T-helper 22 cell (primary cell): ENCODE results near the gene CDKL5.
"Not testable (repeated sequence)": the region's sequence is repeated elsewhere in the genome, so short reads cannot be mapped to it uniquely, and the experiment has no call there.

Experiments
- DNase-seq: peaks from one replicate; pipeline ENCODE4 v3.0.0-alpha.2; 2020; ENCODE audit warnings: low read depth

CDKL5 gene

DNA sequence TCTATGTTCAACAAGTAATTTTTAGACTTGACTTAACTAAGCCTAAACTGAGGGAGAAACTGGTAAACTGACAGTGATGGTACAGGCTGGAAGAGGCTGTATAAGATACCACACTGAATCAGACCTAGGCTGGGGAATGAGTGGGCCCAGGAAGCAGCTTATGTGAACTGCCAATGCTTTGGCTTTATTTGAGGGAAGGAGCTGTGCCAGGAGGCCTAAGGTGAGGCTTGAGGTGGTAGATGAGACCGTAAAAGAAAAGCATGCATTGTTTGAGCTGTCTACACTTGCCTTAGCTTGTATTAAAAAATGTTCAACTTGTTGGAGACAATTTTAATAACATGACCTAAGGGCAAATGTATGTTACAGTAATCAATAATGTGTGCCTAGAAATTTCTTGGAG, 150.3 kb downstream of the CDKL5 start:
- DNase-seq: no peak

DNA sequence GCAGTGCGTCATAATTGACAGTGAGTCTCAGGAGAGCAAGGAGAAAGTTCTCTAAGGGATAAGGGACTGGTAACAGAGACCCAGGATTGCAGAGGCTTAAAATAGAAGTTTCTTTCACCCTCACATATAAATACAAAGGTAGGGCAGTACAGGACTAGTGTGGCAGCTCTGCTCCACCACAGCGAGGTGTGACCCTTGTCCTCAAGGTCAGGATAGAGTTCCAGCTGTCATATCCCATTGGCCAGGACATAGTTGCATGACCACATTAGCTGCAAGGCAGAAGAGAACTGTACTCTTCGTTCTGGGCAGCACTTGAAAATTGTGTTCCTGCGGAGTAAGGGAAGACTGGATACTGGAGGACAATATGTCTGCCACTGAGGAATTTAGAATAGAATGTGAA, 152.0 kb downstream of the CDKL5 start:
- no peak for DNase-seq

DNA sequence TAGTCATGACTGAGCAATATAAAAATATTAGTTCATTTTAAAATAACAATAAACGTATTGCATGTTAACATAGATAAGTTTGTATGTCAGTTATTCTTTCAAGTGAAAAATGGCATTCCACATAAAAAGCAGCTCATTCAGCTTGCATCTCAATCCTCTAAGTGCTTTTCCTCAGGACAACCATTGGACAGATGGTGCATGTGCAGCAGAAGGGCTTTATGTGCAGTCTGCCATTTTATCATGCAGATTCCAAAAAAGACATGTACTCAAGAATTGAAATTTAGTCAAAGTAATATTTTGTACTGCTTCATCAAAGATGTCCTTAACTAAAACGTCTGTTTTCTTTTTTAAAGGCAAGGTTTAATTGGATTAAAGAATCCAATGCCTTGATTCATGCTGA, 153.1 kb downstream of the CDKL5 start:
- DNase-seq: no peak

DNA sequence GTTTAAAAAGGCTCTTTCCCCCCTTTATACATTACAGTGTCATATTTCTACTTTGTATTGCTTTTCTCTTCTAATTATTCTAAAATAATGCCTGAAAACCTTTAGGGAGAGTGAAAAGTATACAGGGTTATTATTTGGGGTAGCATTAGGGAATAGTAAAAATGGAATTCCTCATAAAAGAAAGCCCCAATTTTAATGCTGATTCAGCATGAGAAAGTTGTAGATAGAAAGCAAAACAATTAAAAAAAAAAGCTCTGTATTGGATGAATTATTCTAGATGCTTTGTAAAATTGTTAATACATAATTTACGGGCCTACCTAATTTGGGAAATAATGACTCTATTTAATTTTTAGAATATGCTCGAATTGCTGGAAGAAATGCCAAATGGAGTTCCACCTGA, 154.1 kb downstream of the CDKL5 start:
- no peak for DNase-seq

DNA sequence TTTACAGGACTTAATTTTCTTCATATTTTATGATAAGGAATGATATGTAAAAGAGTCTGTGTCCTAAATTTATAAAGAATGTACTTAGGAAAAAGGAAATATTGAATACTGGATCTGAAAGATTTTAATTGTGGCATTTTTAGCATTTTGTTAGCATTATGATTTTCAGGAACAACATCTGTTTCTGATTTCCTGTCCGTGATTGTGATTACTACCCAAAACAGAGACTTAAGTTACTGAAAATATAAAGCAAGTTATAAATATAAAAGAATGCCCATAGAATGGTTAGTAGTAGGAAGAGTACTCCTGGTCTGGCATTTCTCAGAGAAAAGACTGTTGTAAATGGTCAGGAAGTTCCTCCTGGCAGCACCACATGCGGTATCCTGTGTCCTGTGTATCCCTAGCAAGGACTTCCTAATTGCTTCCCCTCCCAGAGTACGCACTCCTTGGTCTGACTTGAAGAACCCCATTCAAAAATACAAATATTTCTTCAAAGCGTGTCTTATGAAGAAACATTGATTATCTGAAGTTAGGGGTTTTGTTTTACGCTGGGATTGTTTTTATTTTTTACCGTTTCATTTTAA, 157.6 kb downstream of the CDKL5 start:
- DNase-seq: no peak

DNA sequence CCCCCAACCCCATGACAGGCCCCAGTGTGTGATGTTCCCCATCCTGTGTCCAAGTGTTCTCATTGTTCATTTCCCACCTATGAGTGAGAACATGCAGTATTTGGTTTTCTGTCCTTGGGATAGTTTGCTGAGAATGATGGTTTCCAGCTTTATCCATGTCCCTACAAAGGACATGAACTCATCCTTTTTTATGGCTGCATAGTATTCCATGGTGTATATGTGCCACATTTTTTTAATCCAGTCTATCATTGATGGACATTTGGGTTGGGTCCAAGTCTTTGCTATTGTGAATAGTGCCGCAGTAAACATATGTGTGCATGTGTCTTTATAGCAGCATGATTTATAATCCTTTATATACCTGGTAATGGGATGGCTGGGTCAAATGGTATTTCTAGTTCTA, 163.9 kb downstream of the CDKL5 start:
- not testable (repeated sequence) for DNase-seq

DNA sequence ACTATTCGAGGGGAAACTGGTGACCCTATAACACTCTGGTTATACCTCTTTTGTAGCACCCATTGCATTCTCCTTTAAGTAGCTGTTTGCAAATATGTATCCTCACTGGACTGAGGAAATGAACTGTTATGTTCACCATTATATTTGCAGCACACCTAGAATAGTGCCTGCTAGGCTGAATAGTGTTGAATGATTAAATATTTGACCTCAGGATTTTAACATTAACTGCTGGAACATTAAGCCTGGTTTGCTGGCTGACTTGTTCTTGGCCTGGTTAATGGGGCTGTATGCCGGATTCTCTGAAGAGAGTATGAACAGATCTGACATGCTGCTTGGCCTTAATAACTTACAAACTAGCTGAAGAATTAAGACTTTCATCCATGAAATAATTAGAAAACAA, 166.4 kb downstream of the CDKL5 start:
- no peak for DNase-seq

DNA sequence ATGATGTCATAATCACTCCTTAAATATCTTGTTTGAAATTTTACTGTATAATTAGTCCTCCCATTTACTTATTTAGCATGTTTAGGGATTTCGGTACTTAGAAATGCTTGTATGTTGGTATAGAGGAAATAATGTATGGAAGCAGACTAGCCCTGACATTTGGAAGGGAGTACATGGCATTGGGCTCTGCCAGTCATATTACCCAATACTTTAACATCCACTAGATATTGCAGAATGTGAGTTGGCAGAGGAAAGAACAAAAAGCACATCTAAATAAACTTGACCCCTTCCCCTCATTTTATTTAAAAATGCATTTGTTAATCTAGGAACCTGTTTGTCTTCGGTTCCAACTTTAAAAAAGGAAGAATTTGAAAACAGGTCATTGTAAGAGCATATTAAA, 168.7 kb downstream of the CDKL5 start:
- DNase-seq: no peak

DNA sequence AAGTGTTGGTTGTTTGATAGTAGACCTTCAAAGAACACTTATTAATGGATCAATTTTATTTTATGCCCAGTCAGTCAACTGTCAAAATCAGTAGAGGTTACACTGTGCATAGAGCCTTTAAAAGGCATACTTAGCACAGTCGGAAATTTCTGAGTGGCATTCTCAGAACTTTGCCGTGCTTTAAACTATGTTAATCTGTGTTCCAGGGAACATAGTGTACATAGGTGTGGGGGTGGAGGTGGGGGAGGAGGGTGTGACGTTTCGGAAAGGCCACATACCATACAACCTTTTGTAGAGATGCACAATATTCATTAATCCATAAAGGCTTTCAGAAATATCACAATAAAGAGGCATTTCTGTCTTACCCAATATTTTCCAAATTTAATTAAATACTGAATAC, 170.7 kb downstream of the CDKL5 start:
- DNase-seq: no peak

DNA sequence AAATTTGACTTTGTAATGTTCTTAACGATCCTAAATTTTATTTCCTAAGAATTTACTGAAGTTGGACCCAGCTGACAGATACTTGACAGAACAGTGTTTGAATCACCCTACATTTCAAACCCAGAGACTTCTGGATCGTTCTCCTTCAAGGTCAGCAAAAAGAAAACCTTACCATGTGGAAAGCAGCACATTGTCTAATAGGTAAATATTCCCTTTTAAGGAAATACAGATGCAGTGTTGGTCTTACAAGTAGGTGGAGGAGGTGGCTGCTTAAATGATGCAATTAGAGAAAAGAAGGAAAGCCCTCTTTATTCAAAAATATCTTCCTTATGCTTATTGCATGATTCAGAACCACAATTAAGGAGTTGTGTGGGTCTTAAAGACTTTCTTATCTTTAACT, 173.0 kb downstream of the CDKL5 start:
- no peak for DNase-seq

DNA sequence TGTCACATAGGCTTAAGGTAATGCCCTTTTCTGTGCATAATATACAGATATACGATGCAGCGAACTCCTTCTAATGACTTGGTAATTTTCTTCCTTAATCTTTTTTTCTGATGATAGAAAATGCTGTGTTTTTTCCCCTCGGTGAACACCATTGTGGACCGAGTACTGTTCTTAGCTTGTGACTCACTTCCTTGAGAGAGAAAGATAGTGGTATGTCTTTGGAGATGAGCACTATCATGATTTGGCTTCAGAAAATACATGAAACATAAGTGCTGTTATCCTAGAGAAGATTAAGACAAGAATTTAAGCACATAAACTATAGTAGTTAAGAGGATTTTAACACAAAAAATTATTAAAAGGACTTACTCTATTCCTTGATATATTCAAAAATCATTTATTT, 182.6 kb downstream of the CDKL5 start:
- no peak for DNase-seq

DNA sequence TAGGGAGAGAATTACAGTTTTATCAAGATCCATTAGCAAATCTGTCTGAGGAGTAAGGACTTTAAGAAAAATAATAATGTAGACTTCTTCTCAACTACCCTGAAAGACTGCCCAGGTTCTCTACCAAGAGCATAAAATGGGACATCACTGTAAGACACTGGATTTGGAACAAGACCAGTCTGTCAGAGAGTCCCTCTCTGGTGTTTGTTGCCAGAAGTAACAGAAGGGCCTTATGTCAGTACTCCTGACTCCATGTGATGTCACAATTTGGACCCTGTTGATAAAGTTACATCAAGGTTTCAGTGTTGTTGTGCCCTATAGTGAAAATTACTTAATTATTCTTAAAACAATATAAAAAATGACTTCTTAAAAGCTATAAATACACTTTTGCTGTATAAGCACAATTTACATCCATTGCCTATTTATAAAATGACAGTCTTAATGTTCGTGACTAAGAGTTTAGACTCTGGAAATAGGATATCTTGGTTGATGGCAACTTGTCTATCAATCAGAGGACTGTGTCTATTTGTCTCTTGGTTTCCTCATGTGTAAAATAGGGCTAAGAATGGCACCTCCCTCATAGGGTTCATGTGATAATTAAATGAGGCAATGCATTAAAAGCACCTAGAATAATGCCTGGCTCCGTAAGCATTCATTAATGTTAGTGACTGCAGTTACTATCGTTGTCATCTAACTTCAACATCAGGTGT, 188.7 kb downstream of the CDKL5 start:
- no peak for DNase-seq

DNA sequence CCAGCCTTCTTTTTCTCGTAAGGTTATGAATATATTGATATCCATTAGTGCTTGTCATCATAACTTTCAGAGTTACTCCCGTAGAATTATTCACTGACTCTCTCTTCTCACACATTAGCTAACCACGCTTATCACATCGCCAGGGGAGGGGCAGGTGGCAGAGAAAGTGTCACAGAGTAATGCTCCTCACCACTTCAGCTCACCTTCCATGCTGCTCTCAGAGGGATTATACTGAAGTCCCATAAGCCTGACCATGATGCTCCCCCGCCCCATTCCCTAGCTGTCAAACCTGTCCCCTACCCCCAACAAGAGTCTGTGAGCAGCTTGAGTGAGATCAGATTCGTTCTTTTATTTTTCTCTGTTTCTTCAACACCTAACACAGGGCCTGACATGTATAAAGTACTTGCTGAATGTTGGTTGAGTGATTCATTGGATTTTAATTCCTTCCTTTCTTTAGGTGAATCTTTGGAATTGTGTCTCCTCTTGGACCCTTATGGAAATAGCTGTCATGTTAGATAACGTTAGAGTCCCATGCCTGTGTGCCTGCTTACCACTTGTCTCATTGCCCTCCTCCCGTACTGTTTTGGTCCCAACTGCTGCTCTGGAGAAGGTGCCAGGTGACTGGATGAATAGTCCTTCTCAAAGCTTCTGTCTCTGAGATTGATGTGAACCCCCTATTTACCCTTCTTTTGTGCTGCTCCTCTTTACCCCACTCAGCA, 191.4 kb downstream of the CDKL5 start:
- no peak for DNase-seq

DNA sequence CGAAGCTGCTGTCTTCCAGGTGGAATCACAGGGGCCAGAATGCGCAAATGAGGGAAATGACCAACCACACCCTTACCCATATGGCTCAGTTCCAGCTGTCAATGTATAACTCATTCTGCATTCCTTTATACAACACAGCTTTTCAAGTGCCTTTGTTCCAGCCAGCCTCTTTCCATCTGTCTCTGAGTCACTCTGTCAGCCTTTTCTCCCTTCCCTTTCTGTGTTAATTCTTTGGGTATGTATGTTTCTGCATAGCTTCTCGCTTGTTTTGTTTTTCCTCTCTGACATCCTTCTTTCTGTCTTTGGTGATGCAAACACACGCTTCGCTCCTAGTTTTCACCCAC, 192.0 kb downstream of the CDKL5 start:
- DNase-seq: no peak

DNA sequence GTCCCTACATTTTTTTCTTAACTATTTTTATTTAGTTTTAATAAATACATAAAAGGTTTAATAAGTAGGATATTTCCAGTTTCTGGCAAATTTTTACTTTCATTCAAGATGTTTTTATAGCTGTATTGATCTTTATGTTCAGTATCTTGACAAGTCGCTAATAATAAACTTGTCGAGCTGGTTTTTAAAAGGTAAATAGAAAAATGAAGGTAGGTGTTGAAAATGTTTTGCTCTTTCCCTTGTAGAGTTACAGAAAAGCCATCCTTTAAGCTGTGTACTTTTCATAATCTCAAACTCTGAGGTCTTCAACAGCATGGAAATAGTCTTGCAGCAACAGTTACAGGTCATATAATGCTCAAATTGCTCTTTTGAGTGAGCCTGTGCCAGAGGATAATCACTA, 193.9 kb downstream of the CDKL5 start:
- no peak for DNase-seq

DNA sequence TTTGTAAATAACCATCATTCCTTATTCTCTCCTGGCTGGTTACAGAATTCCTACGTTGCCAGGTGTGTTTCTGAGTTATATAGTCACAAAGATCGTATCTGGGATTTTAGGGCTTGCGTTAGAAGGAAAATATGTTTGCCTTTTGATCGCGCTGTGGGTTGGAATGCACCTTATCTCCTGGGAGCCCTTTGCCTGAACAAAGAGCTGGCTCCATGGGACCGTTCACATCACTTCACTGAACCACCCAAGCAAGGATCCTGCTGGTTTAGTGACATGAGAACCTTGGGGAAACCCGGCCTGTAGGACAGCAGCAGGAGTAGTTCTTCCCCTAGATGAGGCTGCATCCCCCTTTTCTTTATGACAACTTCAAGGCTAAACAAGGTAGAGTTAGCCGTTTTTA, 194.9 kb downstream of the CDKL5 start:
- DNase-seq: no peak

DNA sequence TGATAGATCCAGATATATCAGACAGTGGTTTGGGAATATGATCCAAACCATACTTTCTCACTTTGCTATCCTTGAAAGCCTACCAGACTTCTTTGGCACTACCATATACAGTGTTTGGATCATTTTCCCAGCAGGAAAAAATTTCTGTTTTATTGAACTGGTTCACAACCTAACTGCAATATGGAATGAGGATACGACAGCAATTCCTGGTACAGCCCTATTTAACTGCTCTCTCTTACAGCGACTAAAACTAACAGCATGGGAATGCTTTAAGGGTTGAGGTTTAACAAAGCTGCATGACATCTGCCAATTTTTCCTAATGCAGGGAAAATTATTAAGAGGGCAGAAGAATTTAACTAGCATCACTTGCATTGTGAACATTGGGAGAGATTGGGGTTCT, 199.2 kb downstream of the CDKL5 start:
- DNase-seq: no peak

DNA sequence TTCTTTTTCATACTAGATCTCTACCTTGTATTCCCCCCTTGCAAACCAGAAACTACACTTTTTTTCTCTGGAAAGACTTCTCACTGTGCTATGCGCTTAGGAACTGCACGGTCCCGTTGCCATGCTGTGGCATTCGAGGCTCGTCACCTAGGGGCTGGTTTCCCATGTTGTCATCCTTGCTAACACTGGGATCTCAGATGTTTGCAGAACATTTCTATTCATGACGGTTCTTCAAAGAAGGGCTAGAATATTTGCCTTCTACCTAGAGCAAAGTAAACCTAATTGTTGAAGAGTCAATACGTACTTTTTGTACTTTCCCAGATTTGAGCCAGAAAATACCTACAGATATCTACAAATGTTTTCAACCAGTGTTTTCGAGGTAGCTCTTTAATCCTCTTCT, 205.5 kb downstream of the CDKL5 start:
- DNase-seq: no peak

DNA sequence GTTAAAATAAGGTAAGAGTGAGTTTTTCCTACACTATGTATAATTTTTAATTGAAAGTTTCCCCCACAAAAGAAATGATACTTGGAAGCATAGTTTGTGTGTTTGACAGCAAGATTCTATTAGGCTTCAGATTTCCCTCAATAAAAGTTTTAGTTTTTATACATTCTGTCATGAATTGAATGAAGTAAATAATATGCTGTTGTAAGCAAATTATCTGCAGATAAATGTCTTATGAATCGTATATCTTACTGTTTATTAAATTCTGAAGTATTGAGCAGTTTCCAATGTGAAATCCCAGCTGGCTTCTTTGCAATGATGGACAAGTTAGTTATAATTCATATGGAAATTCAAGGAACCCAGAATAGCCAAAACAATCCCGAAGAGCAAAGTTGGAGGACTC, 213.0 kb downstream of the CDKL5 start:
- no peak for DNase-seq

DNA sequence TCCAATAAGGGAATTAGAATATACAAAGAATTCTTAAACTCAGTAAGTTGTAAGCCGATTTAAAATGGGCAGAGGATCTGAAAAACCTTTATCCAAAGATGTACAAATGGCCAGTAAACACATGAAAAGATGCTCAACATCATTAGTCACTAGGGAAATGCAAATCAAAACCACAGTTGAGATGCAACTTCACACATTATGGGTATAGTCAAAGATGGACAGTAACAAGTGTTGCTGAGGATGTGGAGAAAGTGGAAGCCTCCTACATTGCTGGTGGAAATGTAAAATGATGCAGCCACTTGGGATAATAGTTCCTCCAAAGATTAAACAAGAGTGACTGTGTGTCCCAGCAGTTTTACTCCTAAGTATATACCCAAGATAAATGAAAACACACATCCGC, 213.9 kb downstream of the CDKL5 start:
- DNase-seq: no peak

DNA sequence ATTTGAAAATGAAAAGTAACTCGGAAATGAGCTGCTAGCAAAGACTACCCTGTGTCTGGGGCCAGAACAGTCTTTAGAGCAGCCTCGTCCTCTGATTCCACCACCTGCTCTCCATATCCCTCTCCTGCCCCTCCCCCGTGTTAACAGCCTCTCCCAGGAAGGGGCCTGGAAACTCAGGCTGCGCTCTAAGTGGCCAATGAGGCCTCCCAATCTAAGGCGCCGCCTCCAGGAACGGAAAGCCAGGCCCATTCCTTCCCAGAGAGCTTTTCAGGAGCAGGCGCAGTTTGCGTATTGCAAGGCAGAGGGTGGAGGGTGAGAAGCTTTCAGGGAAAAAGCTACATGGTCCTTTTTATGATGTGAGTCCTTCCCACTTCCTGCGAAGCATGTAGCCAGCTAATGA, 215.3 kb downstream of the CDKL5 start:
- DNase-seq: no peak

DNA sequence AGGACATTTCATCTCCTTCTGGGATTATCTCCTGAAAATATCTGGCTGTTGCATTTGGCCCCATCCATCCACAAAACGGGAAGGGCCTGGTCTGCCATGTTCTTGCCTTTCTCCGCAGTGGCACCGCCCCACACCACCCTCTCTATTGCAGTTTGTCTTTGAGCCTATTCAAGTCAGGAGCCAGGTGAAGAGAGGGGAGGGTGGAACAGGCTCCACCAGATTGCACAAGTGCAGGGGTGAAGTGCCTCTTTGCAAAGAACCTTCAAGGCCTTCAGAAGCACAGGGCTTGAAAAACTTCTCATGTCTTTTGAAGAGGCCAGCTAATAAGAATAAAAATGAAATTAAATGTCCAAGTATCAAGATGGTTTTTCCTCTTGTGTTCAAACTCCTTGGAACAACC, 217.8 kb downstream of the CDKL5 start:
- no peak for DNase-seq

DNA sequence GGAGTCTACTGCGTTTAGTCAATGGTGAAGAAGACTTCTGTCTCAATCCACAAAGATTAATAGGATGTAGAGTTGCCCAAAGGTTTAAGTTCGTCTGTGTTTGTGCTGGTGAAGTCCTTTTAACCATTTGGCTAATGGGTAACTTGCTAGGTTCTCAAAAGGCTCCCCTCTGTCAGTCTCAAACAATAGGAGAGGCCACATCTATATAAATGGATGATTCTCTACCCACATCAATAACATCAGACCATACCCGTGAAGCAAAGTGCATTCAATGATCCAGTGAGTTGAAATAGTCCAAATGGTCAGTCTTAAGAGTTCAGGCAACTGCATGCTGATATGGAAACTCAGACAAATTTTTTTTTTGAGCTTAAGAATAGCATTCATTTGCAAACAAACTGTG, 218.4 kb downstream of the CDKL5 start:
- no peak for DNase-seq

DNA sequence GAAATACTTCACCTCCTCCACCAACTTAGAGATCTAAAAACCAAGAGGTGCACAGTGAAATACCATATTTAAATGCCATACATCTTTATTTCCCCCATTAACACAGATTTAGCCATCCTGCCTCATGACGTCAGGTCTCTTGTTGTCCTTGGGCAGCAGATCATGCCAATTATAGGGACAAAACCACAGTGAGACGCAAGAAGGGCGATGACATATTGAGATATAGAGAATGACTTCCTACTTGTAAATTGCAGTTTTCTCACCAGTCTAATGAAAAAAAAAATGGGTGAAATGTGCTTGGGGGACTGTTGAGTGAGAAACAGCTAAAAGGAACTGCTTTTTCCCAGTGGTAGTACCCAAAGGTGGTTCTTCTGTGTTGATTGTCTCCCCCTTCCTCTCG, 222.2 kb downstream of the CDKL5 start:
- DNase-seq: no peak
